Sigmoid colon (tissue), 7 donors: ENCODE data around the gene CSTA. TPM values are rescaled to one million over a fixed set of nuclear protein-coding genes. Genes with fewer than 3 reads are reported as not detected.

Experiments used
- DNase-seq: peaks from one replicate; pipeline ENCODE4 v3.0.0-alpha.2; 2019
- H3K27ac ChIP-seq, 4 donors: fragments of 200-600 bp; sonication (generic); one replicate each; pipeline ENCODE4 v1.5.1; 2016 to 2019; ENCODE audit warnings: mild to moderate bottlenecking in 1 of 4
- H3K27me3 ChIP-seq, 3 donors: fragments of 200-600 bp; sonication (generic); one replicate each; pipeline ENCODE4 v1.5.1; 2019; ENCODE audit warnings: mild to moderate bottlenecking in 1 of 3
- H3K36me3 ChIP-seq, 4 donors: fragments of 200-600 bp; sonication (generic); one replicate each; pipeline ENCODE4 v1.5.1; 2016 to 2019
- H3K4me1 ChIP-seq, 4 donors: fragments of 200-600 bp; sonication (generic); one replicate each; pipeline ENCODE4 v1.5.1; 2017 to 2019
- H3K4me3 ChIP-seq, 4 donors: fragments of 200-600 bp; sonication (generic); one replicate each; pipeline ENCODE4 v1.5.1; 2017 to 2019; ENCODE audit warnings: mild to moderate bottlenecking in 2 of 4, moderate library complexity in 1 of 4
- H3K9me3 ChIP-seq, 4 donors: fragments of 200-600 bp in 3 of 4; sonication (generic) in 3 of 4; one replicate each; pipeline versions ENCODE4 v1.5.1 to v1.6.1; 2013 to 2019
- EP300 ChIP-seq, 4 donors: sonication (generic); formaldehyde crosslinking; IDR thresholded peaks; one replicate each; pipeline ENCODE4 v1.6.1; 2017; ENCODE audit warnings: antibody characterized with exemption in 4 of 4
- POLR2A ChIP-seq, 2 donors: fragments of 450-650 bp; IDR thresholded peaks; one replicate each; pipeline ENCODE4 v1.6.1; 2016; ENCODE audit warnings: antibody characterized with exemption in 2 of 2, mild to moderate bottlenecking in 2 of 2, moderate library complexity in 2 of 2
- POLR2AphosphoS5 ChIP-seq, 4 donors: sonication (generic); formaldehyde crosslinking; IDR thresholded peaks; one replicate each; pipeline ENCODE4 v1.6.1; 2017; ENCODE audit warnings: antibody characterized with exemption in 4 of 4
- WGBS, 2 donors: extraction: QIAGEN DNeasy Blood & Tissue Kit; methylation state at CpG; one replicate each; pipeline ENCODE4 v1.1.7; 2013; 5-methylcytosine and 5-hydroxymethylcytosine counted together
- intact Hi-C: fragments of 100-400 bp; cut with DNase I; formaldehyde crosslinking; loops from one replicate; pipeline ENCODE4 v1.15.1; 2023
- polyA plus RNA-seq, 3 donors: library from polyadenylated mRNA; stranded (reverse); fragments of 200-250 nt; gene quantifications; one replicate each; pipeline ENCODE4 v1.2.3, GENCODE V29; 2013
- total RNA-seq, 4 donors: library from RNA; depleted of rRNA; stranded (reverse); fragments of >200 nt; gene quantifications; one replicate each; pipeline ENCODE4 v1.1.0, GENCODE V29; 2016
- TF ChIP-seq, protein P1 (sequence below), 4 experiments: fragments of 450-650 bp in 3 of 4; fragments of 200-600 bp in 1 of 4; IDR thresholded peaks; one replicate each; pipeline ENCODE4 v1.5.1; 2016 to 2019; ENCODE audit warnings: antibody characterized with exemption in 4 of 4, mild to moderate bottlenecking in 3 of 4, moderate library complexity in 2 of 4
- donor health status: healthy with polysubstance abuse.
- donor health status: Bipolar disorder and iron deficiency.
- donor health status: healthy.

CSTA gene
- total and polyA plus RNA-seq, 7 donors: 1.9 to 20.4 (median 9.9) TPM; not detected in 2

DNA sequence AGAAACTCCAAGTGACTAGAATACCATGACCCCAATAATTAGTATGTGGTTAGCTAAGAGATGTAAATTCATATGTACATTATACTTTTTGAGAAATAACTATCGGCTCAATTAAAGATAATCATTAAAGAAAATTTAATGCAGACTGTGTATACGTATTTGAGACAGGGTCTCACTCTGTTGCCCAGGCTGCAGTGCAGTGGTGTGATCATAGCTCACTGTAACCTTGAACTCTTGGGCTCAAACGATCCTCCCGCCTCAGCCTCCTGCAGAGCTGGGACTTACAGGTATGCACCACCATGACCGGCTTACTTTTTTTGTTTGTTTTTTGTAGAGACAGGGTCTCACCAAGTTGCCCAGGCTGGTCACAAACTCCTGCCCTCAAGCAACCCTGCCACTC is 8.7 kb upstream of the CSTA start:
- WGBS, 2 donors: 77 to 82% methylated on average over 5 of the region's 5 CpGs

DNA sequence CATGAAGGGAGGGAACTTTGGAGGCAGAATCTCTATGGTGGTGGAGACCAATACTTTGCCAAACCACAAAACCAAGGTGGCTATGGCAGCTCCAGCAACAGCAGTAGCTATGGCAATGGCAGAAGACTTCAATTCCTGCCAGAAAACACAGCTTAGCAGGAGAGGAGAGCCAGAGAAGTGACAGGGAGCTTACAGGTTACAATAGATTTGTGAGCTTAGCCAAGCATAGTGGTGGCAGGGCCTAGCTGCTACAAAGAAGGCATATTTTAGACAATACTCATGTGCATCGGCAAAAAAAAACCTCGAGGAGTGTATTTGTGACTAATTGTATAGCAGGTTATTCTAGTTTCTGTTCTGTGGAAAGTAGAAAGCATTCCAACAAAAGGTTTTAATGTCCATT is 6.4 kb upstream of the CSTA start:
- intact Hi-C loops: no loop called here
- WGBS, 2 donors: 98 to 99% methylated on average over 2 of the region's 2 CpGs
- H3K27me3 ChIP-seq: no peaks in the 10 kb centered on the region
- no peak for DNase-seq
- no peak overlapping the region for H3K4me3 ChIP-seq
- no peak overlapping the region for H3K27ac ChIP-seq
- no peak for TF ChIP-seq EP300 (IDR thresholded peaks at IDR 0.05)
- no peak for TF ChIP-seq POLR2A (IDR thresholded peaks at IDR 0.05)
- TF ChIP-seq, protein P1, sequence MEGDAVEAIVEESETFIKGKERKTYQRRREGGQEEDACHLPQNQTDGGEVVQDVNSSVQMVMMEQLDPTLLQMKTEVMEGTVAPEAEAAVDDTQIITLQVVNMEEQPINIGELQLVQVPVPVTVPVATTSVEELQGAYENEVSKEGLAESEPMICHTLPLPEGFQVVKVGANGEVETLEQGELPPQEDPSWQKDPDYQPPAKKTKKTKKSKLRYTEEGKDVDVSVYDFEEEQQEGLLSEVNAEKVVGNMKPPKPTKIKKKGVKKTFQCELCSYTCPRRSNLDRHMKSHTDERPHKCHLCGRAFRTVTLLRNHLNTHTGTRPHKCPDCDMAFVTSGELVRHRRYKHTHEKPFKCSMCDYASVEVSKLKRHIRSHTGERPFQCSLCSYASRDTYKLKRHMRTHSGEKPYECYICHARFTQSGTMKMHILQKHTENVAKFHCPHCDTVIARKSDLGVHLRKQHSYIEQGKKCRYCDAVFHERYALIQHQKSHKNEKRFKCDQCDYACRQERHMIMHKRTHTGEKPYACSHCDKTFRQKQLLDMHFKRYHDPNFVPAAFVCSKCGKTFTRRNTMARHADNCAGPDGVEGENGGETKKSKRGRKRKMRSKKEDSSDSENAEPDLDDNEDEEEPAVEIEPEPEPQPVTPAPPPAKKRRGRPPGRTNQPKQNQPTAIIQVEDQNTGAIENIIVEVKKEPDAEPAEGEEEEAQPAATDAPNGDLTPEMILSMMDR (IDR thresholded peaks at IDR 0.05): no peak
- no peak for TF ChIP-seq POLR2AphosphoS5 (IDR thresholded peaks at IDR 0.05)
- no peaks in the 10 kb centered on the region for H3K9me3 ChIP-seq
- no peaks in the 10 kb centered on the region for H3K36me3 ChIP-seq
- H3K4me1 ChIP-seq: no peaks in the 10 kb centered on the region

More for the DNA sequence above, 8.7 kb upstream of the CSTA start:
- no peak overlapping the region for H3K4me3 ChIP-seq
- TF ChIP-seq, protein P1 (IDR thresholded peaks at IDR 0.05): no peak
- no peak overlapping the region for H3K27ac ChIP-seq
- H3K4me1 ChIP-seq: no peaks in the 10 kb centered on the region
- no peaks in the 10 kb centered on the region for H3K27me3 ChIP-seq
- no peaks in the 10 kb centered on the region for H3K36me3 ChIP-seq
- H3K9me3 ChIP-seq: no peaks in the 10 kb centered on the region
- DNase-seq: no peak
- intact Hi-C loops: no loop called here

DNA sequence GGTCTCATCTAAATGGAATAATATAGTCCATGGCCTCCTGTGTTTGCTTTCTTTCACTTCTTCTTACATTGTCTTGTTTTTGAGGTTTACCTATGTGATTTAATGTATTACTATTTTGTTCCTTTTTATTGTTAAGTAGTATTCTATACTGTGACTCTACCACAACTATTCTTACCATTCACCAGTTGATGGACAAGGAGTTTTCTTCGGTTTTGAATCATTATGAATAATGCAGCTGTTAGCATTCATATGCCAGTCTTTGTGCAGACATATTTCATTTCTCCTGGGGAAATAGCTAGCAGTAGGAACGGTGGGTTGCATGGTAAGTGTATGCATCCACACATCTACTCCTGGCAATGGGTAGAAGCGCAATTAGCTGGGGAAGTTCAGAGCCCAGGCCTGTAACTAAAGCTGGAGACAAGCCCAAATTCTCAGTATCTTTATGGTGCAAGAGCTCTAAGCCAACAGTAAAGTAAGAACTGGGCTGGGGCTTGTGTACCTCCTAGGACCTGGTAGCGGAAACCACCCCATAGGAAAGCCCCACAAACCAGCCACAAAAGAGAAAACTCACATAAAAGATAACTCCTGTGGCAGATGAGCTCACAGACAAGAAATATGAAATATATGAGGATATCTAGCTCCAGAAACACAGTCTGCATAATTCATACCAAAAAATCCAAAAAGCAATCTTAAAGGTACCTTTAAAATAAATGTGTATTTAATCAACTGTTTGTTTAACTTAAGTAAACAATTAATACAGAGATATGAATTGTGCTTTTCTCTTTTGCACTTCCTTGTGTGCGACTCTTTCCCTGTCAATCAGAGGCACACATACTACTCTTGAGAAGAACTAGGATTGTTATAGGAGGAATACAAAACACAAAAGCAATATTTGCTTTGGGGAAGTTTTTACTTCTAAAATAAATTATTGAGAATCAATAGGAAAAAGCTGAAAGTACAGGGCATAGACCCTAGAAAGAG is 2.7 kb upstream of the CSTA start:
- Histone ChIP-seq H3K4me1 (no peaks in the 10 kb centered on the region), H3K27ac (no peak overlapping the region)

DNA sequence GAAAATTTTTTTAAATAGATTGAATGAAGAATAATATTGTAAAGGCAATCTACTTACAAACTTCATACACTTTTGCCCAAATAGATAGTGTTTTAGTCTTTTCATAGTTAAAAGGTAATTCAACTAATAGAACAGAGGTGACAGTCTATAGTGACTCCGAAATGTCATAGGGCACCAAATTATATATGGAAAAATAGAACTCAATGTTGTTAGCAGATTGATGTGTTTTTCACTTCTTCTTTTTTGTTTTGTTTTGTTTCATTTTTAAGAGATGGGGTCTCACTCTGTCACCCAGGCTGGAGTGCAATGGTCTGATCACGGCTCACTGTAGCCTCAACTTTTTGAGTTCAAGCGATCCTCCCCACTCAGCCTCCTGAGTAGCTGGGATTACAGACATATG is 721 bp downstream of the CSTA start:
- intact Hi-C loops: no loop called here
- no peaks in the 10 kb centered on the region for H3K36me3 ChIP-seq
- no peaks in the 10 kb centered on the region for H3K4me1 ChIP-seq
- TF ChIP-seq, protein P1 (IDR thresholded peaks at IDR 0.05): no peak
- TF ChIP-seq POLR2A (IDR thresholded peaks at IDR 0.05) (no peak), EP300 (IDR thresholded peaks at IDR 0.05) (no peak), POLR2AphosphoS5 (IDR thresholded peaks at IDR 0.05) (no peak)
- no peak overlapping the region for H3K27ac ChIP-seq
- DNase-seq: no peak
- H3K4me3 ChIP-seq: no peak overlapping the region
- no peaks in the 10 kb centered on the region for H3K27me3 ChIP-seq
- WGBS, 2 donors: 89 to 95% methylated on average over 3 of the region's 3 CpGs
- H3K9me3 ChIP-seq: no peaks in the 10 kb centered on the region

More for the DNA sequence above, 2.7 kb upstream of the CSTA start:
- 58 to 72% methylated on average over 5 of the region's 5 CpGs for WGBS, 2 donors
- no peak for DNase-seq
- Histone ChIP-seq H3K27me3 (no peaks in the 10 kb centered on the region), H3K36me3 (no peaks in the 10 kb centered on the region), H3K9me3 (no peaks in the 10 kb centered on the region), H3K4me3 (no peak overlapping the region)
- TF ChIP-seq, protein P1 (IDR thresholded peaks at IDR 0.05): no peak
- TF ChIP-seq POLR2AphosphoS5 (IDR thresholded peaks at IDR 0.05) (no peak), POLR2A (IDR thresholded peaks at IDR 0.05) (no peak)
- intact Hi-C loops: no loop called here
